Heart right ventricle (tissue), 16 donors: ENCODE measurements around the gene SERPINH1. TPM values are rescaled to one million over a fixed set of nuclear protein-coding genes. Genes with fewer than 3 reads are reported as not detected.

ENCODE experiments used
- ATAC-seq, 8 donors: fragments of 200-7000 bp; cut with Tn5 transposase; one replicate each; pipeline ENCODE4 v1.9.1; 2020; ENCODE audit warnings: mild to moderate bottlenecking in 8 of 8, moderate library complexity in 8 of 8, moderate number of reproducible peaks in 1 of 8
- DNase-seq, 2 donors: peaks; one replicate each; pipeline ENCODE4 v3.0.0-alpha.2; 2020
- H3K27ac ChIP-seq, 10 donors: fragments of 200-600 bp; sonication (generic) in 2 of 10; one replicate each; pipeline versions ENCODE4 v1.5.0 to v1.8.0; 2020 to 2022; ENCODE audit warnings: mild to moderate bottlenecking in 3 of 10
- H3K27me3 ChIP-seq, 7 donors: fragments of 200-600 bp; one replicate each; pipeline ENCODE4 v1.8.0; 2021 to 2022; ENCODE audit warnings: mild to moderate bottlenecking in 2 of 7
- H3K36me3 ChIP-seq, 9 donors: fragments of 200-600 bp; sonication (generic) in 1 of 9; one replicate each; pipeline versions ENCODE4 v1.5.0 to v1.8.0; 2020 to 2022; ENCODE audit warnings: mild to moderate bottlenecking in 2 of 9
- H3K4me1 ChIP-seq, 9 donors: fragments of 200-600 bp; sonication (generic) in 1 of 9; one replicate each; pipeline versions ENCODE4 v1.5.0 to v1.8.0; 2020 to 2022; ENCODE audit warnings: mild to moderate bottlenecking in 4 of 9
- H3K4me3 ChIP-seq, 10 donors: fragments of 200-600 bp; sonication (generic) in 2 of 10; one replicate each; pipeline versions ENCODE4 v1.5.0 to v1.8.0; 2020 to 2022; ENCODE audit warnings: mild to moderate bottlenecking in 7 of 10, moderate library complexity in 2 of 10
- H3K9me3 ChIP-seq, 11 donors: fragments of 200-600 bp in 10 of 11; sonication (generic) in 2 of 11; one replicate each; pipeline versions ENCODE4 v1.5.0 to v1.8.0; 2013 to 2022; ENCODE audit warnings: mild to moderate bottlenecking in 2 of 11, control low read depth in 1 of 11, moderate library complexity in 1 of 11
- CTCF ChIP-seq, 9 donors: fragments of 200-600 bp; sonication (generic) in 2 of 9; IDR thresholded peaks; one replicate each; pipeline versions ENCODE4 v1.5.0 to v1.8.0; 2021 to 2022; ENCODE audit warnings: antibody characterized with exemption in 9 of 9, mild to moderate bottlenecking in 5 of 9, moderate library complexity in 1 of 9
- WGBS, 2 donors: extraction: QIAGEN DNeasy Blood & Tissue Kit; methylation state at CpG; one replicate each; pipeline ENCODE4 v1.1.7; 2013; ENCODE audit warnings: inconsistent platforms in 1 of 2; 5-methylcytosine and 5-hydroxymethylcytosine counted together
- intact Hi-C, 10 donors: fragments of 100-400 bp; cut with DNase I; formaldehyde crosslinking; loops; one replicate each; pipeline versions ENCODE4 v1.11.1 to v1.14.2; 2022
- polyA plus RNA-seq, 2 donors: library from polyadenylated mRNA; stranded (reverse); fragments of 200-250 nt; gene quantifications; one replicate each; pipeline ENCODE4 v1.2.3, GENCODE V29; 2013
- total RNA-seq, 10 donors: library from RNA; stranded (reverse); fragmentation: NEBNext Ultra II Directional in 3 of 10; extraction: Animal tissue kit (Norgen Biotek cat#: 25700) in 3 of 10; gene quantifications; one replicate each; pipeline versions ENCODE4 v1.2.1 to v1.2.4, GENCODE V29; 2021 to 2023
- donor health status: Arrhythmogenic right ventricular cardiomyopathy.
- donor health status: ischemic (EF 13 %, LVEDD 7.1; RV severe dilation, severe dysfunction).
- donor health status: healthy with polysubstance abuse.
- donor health status: DM: no; HTN: yes; CAD: no.
- donor health status: DM: no; HTN: no; CAD: no.
- donor health status: ischemic (EF 25% LVEDD 6.9; RV normal size, moderate dysfunction).
- donor health status: ischemic (EF 25% LVEDD 5.7; RV mildly dilated, moderate dysfunction).
- donor health status: healthy.
- donor health status: DM: yes; HTN: yes; CAD: no.
- donor health status: Ischemic cardiomyopathy.
- donor health status: ischemic (EF 35%, LVEDD 5.7; RV mildly dilated, moderate dysfunction).
- donor health status: nonischemic (EF 11% LVEDD 7.7; RV severe dilation, severe dysfunction).
- donor health status: DM: yes; HTN: yes; CAD: no.
- donor health status: PGD.
- donor health status: ischemic (EF 29% LVEDD 5.4; RV normal size, mild dysfunction).
- donor health status: nonischemic (EF 23%, LVEDD 6.1; RV moderate dilation, normal function).

The SERPINH1 gene
- total and polyA plus RNA-seq, 12 donors: 31.8 to 218 (median 53.2) TPM

GRCh38 chr11:75589933-75590332 lies 27.9 kb downstream of the SERPINH1 start:
- ATAC-seq: peak; percentile 67 to 95 (median 82)
- no peak for TF ChIP-seq CTCF (IDR thresholded peaks at IDR 0.05)

GRCh38 chr11:75591371-75591770 lies 29.3 kb downstream of the SERPINH1 start:
- intact Hi-C loops: no loop called here

More at GRCh38 chr11:75589933-75590332, 27.9 kb downstream of the SERPINH1 start:
- DNase-seq: peak; percentile 24 to 47
- Histone ChIP-seq H3K4me3 (no peak overlapping the region), H3K36me3 (no peaks in the 10 kb centered on the region), H3K27ac (peak overlapping the region in 4 of 10 donors; percentile 23 to 42 (median 30)), H3K4me1 (peaks cover 0 to 38% (median 9%) of the 10 kb centered on the region in 9 donors), H3K27me3 (no peaks in the 10 kb centered on the region), H3K9me3 (no peaks in the 10 kb centered on the region)
- intact Hi-C loops: no loop called here
- WGBS, 2 donors: 33% methylated on average over 2 of the region's 2 CpGs

GRCh38 chr11:75591966-75592365 lies 29.9 kb downstream of the SERPINH1 start:
- H3K4me3 ChIP-seq: no peak overlapping the region
- H3K9me3 ChIP-seq: no peaks in the 10 kb centered on the region
- WGBS, 2 donors: 81 to 89% methylated on average over 6 of the region's 6 CpGs
- no peak for TF ChIP-seq CTCF (IDR thresholded peaks at IDR 0.05)
- no peaks in the 10 kb centered on the region for H3K36me3 ChIP-seq
- intact Hi-C loops: no loop called here
- H3K27ac ChIP-seq: no peak overlapping the region
- ATAC-seq (no peak), DNase-seq (no peak)
- H3K27me3 ChIP-seq: no peaks in the 10 kb centered on the region
- peaks cover 0 to 31% (median 9%) of the 10 kb centered on the region in 9 donors for H3K4me1 ChIP-seq

More at GRCh38 chr11:75591371-75591770, 29.3 kb downstream of the SERPINH1 start:
- no peaks in the 10 kb centered on the region for H3K36me3 ChIP-seq
- H3K4me3 ChIP-seq: no peak overlapping the region
- H3K4me1 ChIP-seq: peaks cover 0 to 31% (median 9%) of the 10 kb centered on the region in 9 donors
- no peaks in the 10 kb centered on the region for H3K27me3 ChIP-seq
- no peak for DNase-seq
- ATAC-seq: no peak
- no peak for TF ChIP-seq CTCF (IDR thresholded peaks at IDR 0.05)
- no peak overlapping the region for H3K27ac ChIP-seq
- 87 to 90% methylated on average over 8 of the region's 8 CpGs for WGBS, 2 donors
- H3K9me3 ChIP-seq: no peaks in the 10 kb centered on the region

- H3K27ac ChIP-seq: no peak overlapping the region
- intact Hi-C loops: no loop called here
- H3K9me3 ChIP-seq: no peaks in the 10 kb centered on the region
- TF ChIP-seq CTCF (IDR thresholded peaks at IDR 0.05): no peak
- WGBS, 2 donors: 72 to 80% methylated on average over 2 of the region's 2 CpGs
- no peak overlapping the region for H3K4me3 ChIP-seq
- ATAC-seq: no peak
- H3K27me3 ChIP-seq: no peaks in the 10 kb centered on the region
- no peak for DNase-seq
- peaks cover 0 to 27% (median 9%) of the 10 kb centered on the region in 9 donors for H3K4me1 ChIP-seq
- H3K36me3 ChIP-seq: no peaks in the 10 kb centered on the region
Observed at GRCh38 chr11:75592715-75593114, 30.7 kb downstream of the SERPINH1 start.
